Liver (tissue), 9 donors: ENCODE results near the gene IRF2. TPM values are rescaled to one million over a fixed set of nuclear protein-coding genes. Genes with fewer than 3 reads are reported as not detected.

Source experiments
- DNase-seq: peaks from one replicate; pipeline ENCODE4 v3.0.0-alpha.2; 2017; ENCODE audit warnings: low spot score
- H3K27ac ChIP-seq, 2 donors: one replicate each; pipeline ENCODE4 v1.7.0; 2013; ENCODE audit warnings: inconsistent platforms in 2 of 2, low read length in 2 of 2, control low read depth in 1 of 2, low read depth in 1 of 2, mild to moderate bottlenecking in 1 of 2
- H3K27me3 ChIP-seq, 4 donors: one replicate each; pipeline versions ENCODE4 v1.6.1 to v1.7.0; 2013; ENCODE audit warnings: low read length in 3 of 4, inconsistent platforms in 1 of 4, mild to moderate bottlenecking in 1 of 4, moderate library complexity in 1 of 4; ENCODE audit not compliant: control insufficient read depth in 4 of 4, insufficient read depth in 4 of 4
- H3K36me3 ChIP-seq, 4 donors: one replicate each; pipeline versions ENCODE4 v1.6.1 to v1.7.0; 2013; ENCODE audit warnings: low read length in 3 of 4, mild to moderate bottlenecking in 3 of 4, low read depth in 1 of 4, moderate library complexity in 1 of 4; ENCODE audit not compliant: control insufficient read depth in 4 of 4, insufficient read depth in 3 of 4
- H3K4me1 ChIP-seq, 4 donors: one replicate each; pipeline versions ENCODE4 v1.6.1 to v1.7.0; 2013; ENCODE audit warnings: low read length in 3 of 4, mild to moderate bottlenecking in 3 of 4, moderate library complexity in 1 of 4; ENCODE audit not compliant: control insufficient read depth in 4 of 4, insufficient read depth in 4 of 4
- H3K4me3 ChIP-seq, 3 donors: one replicate each; pipeline versions ENCODE4 v1.6.1 to v1.7.0; 2013; ENCODE audit warnings: low read length in 3 of 3, control low read depth in 1 of 3, low read depth in 1 of 3, mild to moderate bottlenecking in 1 of 3
- H3K9ac ChIP-seq, 2 donors: one replicate each; pipeline ENCODE4 v1.7.0; 2013; ENCODE audit warnings: low read length in 2 of 2, mild to moderate bottlenecking in 2 of 2, moderate library complexity in 2 of 2, control low read depth in 1 of 2, low read depth in 1 of 2
- H3K9me3 ChIP-seq, 4 donors: one replicate each; pipeline versions ENCODE4 v1.6.1 to v1.7.0; 2013; ENCODE audit warnings: low read length in 3 of 4; ENCODE audit not compliant: control insufficient read depth in 4 of 4
- EGR1 ChIP-seq, 2 donors: IDR thresholded peaks; 2 replicates each; pipeline ENCODE4 v1.6.1; 2016 to 2018; ENCODE audit warnings: antibody characterized with exemption in 2 of 2, low read depth in 2 of 2
- FOXA1 ChIP-seq: IDR thresholded peaks from 2 replicates; pipeline ENCODE4 v1.6.1; 2016; ENCODE audit warnings: antibody characterized with exemption
- FOXA2 ChIP-seq: IDR thresholded peaks from 2 replicates; pipeline ENCODE4 v1.6.1; 2016; ENCODE audit warnings: antibody characterized with exemption
- GABPA ChIP-seq, 2 donors: IDR thresholded peaks in 1 of 2; conservative IDR thresholded peaks in 1 of 2; 2 replicates each; pipeline ENCODE4 v1.6.1; 2016; ENCODE audit warnings: antibody characterized with exemption in 2 of 2, mild to moderate bottlenecking in 1 of 2, moderate library complexity in 1 of 2
- HNF4A ChIP-seq, 2 donors: conservative IDR thresholded peaks; 2 replicates each; pipeline ENCODE4 v1.6.1; 2016; ENCODE audit warnings: antibody characterized with exemption in 2 of 2, mild to moderate bottlenecking in 2 of 2
- HNF4G ChIP-seq: IDR thresholded peaks from 2 replicates; pipeline ENCODE4 v1.6.1; 2016; ENCODE audit warnings: antibody characterized with exemption
- JUND ChIP-seq, 2 donors: IDR thresholded peaks; 2 replicates each; pipeline ENCODE4 v1.6.1; 2016; ENCODE audit warnings: antibody characterized with exemption in 2 of 2
- NR2F2 ChIP-seq: IDR thresholded peaks from 2 replicates; pipeline ENCODE4 v1.6.1; 2016; ENCODE audit warnings: antibody characterized with exemption
- RAD21 ChIP-seq, 2 donors: IDR thresholded peaks; 2 replicates each; pipeline ENCODE4 v1.6.1; 2016; ENCODE audit warnings: antibody characterized with exemption in 2 of 2, mild to moderate bottlenecking in 2 of 2
- RXRA ChIP-seq, 2 donors: IDR thresholded peaks; 2 replicates each; pipeline ENCODE4 v1.6.1; 2017 to 2018; ENCODE audit warnings: antibody characterized with exemption in 2 of 2, mild to moderate bottlenecking in 1 of 2
- SP1 ChIP-seq: IDR thresholded peaks from 2 replicates; pipeline ENCODE4 v1.6.1; 2018; ENCODE audit warnings: antibody characterized with exemption, mild to moderate bottlenecking
- TAF1 ChIP-seq: conservative IDR thresholded peaks from 2 replicates; pipeline ENCODE4 v1.6.1; 2016; ENCODE audit warnings: antibody characterized with exemption, mild to moderate bottlenecking
- YY1 ChIP-seq: IDR thresholded peaks from 2 replicates; pipeline ENCODE4 v1.6.1; 2016; ENCODE audit warnings: antibody characterized with exemption, mild to moderate bottlenecking
- WGBS: extraction: QIAGEN DNeasy Blood & Tissue Kit; methylation state at CpG from one replicate; pipeline ENCODE4 v1.1.7; 2013; 5-methylcytosine and 5-hydroxymethylcytosine counted together
- polyA plus RNA-seq, 2 donors: library from polyadenylated mRNA; stranded (reverse) in 1 of 2; unstranded in 1 of 2; fragments of 200-250 nt in 1 of 2; fragments of >200 nt in 1 of 2; fragmentation: Nextera tagmentation in 1 of 2; extraction: Ambion mirVana in 1 of 2; gene quantifications; one replicate each; pipeline versions ENCODE4 v1.2.1 to v1.2.3, GENCODE V29; 2013 to 2015
- total RNA-seq, 2 donors: library from RNA; depleted of rRNA; stranded (reverse); fragments of >200 nt; gene quantifications; one replicate each; pipeline ENCODE4 v1.2.3, GENCODE V29; 2014
- TF ChIP-seq, protein P1 (sequence below): IDR thresholded peaks from 2 replicates; pipeline ENCODE4 v1.6.1; 2016; ENCODE audit warnings: antibody characterized with exemption
- TF ChIP-seq, protein P2 (sequence below): IDR thresholded peaks from 2 replicates; pipeline ENCODE4 v1.6.1; 2016; ENCODE audit warnings: antibody characterized with exemption
- TF ChIP-seq, protein P3 (sequence below): IDR thresholded peaks from 2 replicates; pipeline ENCODE4 v1.6.1; 2016; ENCODE audit warnings: antibody characterized with exemption, mild to moderate bottlenecking
- TF ChIP-seq, protein P4 (sequence below): IDR thresholded peaks from 2 replicates; pipeline ENCODE4 v1.6.1; 2016; ENCODE audit warnings: antibody characterized with exemption
- TF ChIP-seq, protein P5 (sequence below): fragments of 150-350 bp; IDR thresholded peaks from 2 replicates; pipeline ENCODE4 v1.5.1; 2017; ENCODE audit warnings: improper control_type of control experiment, low read depth, low read length; ENCODE audit not compliant: missing input control
- donor health status: healthy.
- donor health status: healthy.
- donor health status: healthy.
- donor health status: healthy.
- donor health status: healthy.

Gene IRF2
- total and polyA plus RNA-seq, 4 donors, result 12.9 to 25.5 (median 22.2) TPM

DNA sequence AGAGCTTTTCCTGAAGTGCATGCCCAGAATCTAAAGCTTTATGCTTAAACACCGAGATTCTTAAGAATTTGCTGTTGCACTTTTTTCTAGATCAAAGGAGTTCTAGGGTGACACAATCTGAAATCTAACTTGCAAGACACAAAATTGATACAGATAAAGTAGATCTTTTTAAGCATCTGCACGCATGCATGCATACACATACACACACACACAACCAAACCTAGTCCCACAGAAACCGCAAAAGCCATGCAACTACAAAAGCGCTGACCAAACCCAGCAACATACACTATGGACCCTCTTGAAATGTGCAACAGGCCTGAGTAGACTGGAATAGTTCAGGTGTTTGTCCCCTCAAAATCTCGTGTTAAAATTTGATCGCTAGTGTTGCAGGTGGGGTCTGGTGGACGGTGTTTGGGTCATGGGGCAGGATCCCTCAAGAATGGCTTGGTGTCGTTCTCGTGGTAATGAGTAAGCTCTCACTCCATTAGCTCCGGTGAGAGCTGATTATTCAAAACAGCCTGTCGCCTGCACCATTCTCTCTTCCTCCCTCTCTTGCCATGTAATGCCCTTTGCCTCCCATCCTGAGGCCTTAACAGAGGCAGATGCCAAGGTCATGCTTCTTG, 52.7 kb downstream of the IRF2 start:
- no peak for TF ChIP-seq HNF4A (conservative IDR thresholded peaks at IDR 0.05)
- peaks cover 5 to 36% (median 23%) of the 10 kb centered on the region in 4 donors for H3K36me3 ChIP-seq
- no peak overlapping the region for H3K4me3 ChIP-seq
- H3K27ac ChIP-seq, result no peak overlapping the region
- peaks cover 0 to 22% (median 16%) of the 10 kb centered on the region in 4 donors for H3K4me1 ChIP-seq
- H3K9ac ChIP-seq, result no peak overlapping the region
- no peaks in the 10 kb centered on the region for H3K9me3 ChIP-seq
- H3K27me3 ChIP-seq, result no peaks in the 10 kb centered on the region
- DNase-seq, result no peak
- WGBS, result 91% methylated on average over 11 of the region's 11 CpGs

DNA sequence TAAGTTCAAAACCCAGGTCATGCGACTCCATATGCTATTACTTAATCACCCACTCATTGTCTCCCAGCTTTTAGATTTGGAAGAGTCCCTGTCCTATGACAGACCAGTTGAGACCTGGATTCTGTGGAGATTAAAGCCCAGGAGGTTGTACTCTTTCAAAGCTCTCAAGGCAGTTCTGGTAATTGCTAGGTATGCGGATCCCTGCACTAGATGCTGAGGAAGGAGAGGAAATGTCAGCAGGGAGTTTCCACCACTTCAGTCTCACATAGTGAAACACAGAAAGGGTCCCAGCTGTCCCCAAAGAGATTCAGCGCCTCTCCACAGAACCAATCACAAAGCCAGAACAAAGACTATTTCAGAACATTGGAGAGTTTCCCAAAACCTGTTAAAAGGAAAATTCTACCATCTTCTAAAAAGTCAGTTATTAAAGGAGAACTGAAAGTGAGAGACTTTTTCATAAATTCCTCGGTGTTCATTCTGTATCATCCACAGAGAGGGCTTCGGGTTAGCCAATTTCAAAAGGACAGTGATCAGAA, 53.4 kb downstream of the IRF2 start:
- no peak overlapping the region for H3K9ac ChIP-seq
- H3K36me3 ChIP-seq, result peaks cover 5 to 33% (median 18%) of the 10 kb centered on the region in 4 donors
- H3K4me3 ChIP-seq, result no peak overlapping the region
- DNase-seq, result no peak
- H3K27me3 ChIP-seq, result no peaks in the 10 kb centered on the region
- no peak for TF ChIP-seq FOXA2
- TF ChIP-seq FOXA1, result no peak
- TF ChIP-seq, protein P1, sequence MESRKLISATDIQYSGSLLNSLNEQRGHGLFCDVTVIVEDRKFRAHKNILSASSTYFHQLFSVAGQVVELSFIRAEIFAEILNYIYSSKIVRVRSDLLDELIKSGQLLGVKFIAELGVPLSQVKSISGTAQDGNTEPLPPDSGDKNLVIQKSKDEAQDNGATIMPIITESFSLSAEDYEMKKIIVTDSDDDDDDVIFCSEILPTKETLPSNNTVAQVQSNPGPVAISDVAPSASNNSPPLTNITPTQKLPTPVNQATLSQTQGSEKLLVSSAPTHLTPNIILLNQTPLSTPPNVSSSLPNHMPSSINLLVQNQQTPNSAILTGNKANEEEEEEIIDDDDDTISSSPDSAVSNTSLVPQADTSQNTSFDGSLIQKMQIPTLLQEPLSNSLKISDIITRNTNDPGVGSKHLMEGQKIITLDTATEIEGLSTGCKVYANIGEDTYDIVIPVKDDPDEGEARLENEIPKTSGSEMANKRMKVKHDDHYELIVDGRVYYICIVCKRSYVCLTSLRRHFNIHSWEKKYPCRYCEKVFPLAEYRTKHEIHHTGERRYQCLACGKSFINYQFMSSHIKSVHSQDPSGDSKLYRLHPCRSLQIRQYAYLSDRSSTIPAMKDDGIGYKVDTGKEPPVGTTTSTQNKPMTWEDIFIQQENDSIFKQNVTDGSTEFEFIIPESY, result no peak
- no peak for TF ChIP-seq JUND (IDR thresholded peaks at IDR 0.05)
- no peak for TF ChIP-seq HNF4G
- TF ChIP-seq, protein P2, sequence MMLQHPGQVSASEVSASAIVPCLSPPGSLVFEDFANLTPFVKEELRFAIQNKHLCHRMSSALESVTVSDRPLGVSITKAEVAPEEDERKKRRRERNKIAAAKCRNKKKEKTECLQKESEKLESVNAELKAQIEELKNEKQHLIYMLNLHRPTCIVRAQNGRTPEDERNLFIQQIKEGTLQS, result no peak
- TF ChIP-seq, protein P3, sequence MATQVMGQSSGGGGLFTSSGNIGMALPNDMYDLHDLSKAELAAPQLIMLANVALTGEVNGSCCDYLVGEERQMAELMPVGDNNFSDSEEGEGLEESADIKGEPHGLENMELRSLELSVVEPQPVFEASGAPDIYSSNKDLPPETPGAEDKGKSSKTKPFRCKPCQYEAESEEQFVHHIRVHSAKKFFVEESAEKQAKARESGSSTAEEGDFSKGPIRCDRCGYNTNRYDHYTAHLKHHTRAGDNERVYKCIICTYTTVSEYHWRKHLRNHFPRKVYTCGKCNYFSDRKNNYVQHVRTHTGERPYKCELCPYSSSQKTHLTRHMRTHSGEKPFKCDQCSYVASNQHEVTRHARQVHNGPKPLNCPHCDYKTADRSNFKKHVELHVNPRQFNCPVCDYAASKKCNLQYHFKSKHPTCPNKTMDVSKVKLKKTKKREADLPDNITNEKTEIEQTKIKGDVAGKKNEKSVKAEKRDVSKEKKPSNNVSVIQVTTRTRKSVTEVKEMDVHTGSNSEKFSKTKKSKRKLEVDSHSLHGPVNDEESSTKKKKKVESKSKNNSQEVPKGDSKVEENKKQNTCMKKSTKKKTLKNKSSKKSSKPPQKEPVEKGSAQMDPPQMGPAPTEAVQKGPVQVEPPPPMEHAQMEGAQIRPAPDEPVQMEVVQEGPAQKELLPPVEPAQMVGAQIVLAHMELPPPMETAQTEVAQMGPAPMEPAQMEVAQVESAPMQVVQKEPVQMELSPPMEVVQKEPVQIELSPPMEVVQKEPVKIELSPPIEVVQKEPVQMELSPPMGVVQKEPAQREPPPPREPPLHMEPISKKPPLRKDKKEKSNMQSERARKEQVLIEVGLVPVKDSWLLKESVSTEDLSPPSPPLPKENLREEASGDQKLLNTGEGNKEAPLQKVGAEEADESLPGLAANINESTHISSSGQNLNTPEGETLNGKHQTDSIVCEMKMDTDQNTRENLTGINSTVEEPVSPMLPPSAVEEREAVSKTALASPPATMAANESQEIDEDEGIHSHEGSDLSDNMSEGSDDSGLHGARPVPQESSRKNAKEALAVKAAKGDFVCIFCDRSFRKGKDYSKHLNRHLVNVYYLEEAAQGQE, result no peak
- TF ChIP-seq SP1, result no peak
- no peak for TF ChIP-seq RXRA (IDR thresholded peaks at IDR 0.05)
- TF ChIP-seq, protein P4, sequence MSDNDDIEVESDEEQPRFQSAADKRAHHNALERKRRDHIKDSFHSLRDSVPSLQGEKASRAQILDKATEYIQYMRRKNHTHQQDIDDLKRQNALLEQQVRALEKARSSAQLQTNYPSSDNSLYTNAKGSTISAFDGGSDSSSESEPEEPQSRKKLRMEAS, result no peak
- TF ChIP-seq, protein P5, sequence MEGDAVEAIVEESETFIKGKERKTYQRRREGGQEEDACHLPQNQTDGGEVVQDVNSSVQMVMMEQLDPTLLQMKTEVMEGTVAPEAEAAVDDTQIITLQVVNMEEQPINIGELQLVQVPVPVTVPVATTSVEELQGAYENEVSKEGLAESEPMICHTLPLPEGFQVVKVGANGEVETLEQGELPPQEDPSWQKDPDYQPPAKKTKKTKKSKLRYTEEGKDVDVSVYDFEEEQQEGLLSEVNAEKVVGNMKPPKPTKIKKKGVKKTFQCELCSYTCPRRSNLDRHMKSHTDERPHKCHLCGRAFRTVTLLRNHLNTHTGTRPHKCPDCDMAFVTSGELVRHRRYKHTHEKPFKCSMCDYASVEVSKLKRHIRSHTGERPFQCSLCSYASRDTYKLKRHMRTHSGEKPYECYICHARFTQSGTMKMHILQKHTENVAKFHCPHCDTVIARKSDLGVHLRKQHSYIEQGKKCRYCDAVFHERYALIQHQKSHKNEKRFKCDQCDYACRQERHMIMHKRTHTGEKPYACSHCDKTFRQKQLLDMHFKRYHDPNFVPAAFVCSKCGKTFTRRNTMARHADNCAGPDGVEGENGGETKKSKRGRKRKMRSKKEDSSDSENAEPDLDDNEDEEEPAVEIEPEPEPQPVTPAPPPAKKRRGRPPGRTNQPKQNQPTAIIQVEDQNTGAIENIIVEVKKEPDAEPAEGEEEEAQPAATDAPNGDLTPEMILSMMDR, result no peak
- no peak for TF ChIP-seq NR2F2
- no peak for TF ChIP-seq RAD21 (IDR thresholded peaks at IDR 0.05)
- TF ChIP-seq TAF1, result no peak
- no peak for TF ChIP-seq EGR1 (IDR thresholded peaks at IDR 0.05; ENCODE audit: low read depth in 2 of 2)
- TF ChIP-seq HNF4A (conservative IDR thresholded peaks at IDR 0.05), result no peak
- no peak for TF ChIP-seq YY1
- TF ChIP-seq GABPA (IDR thresholded peaks at IDR 0.05 in 1 of 2, conservative IDR thresholded peaks at IDR 0.05 in 1 of 2), result no peak
- WGBS, result 85% methylated on average over 5 of the region's 5 CpGs
- H3K9me3 ChIP-seq, result no peaks in the 10 kb centered on the region
- peaks cover 0 to 22% (median 16%) of the 10 kb centered on the region in 4 donors for H3K4me1 ChIP-seq
- no peak overlapping the region for H3K27ac ChIP-seq
